Breast epithelium (tissue), 4 donors: ENCODE data around the gene RIOK2. TPM values are rescaled to one million over a fixed set of nuclear protein-coding genes. Genes with fewer than 3 reads are reported as not detected.

ENCODE experiments used
- DNase-seq, 2 donors: peaks; one replicate each; pipeline ENCODE4 v3.0.0-alpha.2; 2019; ENCODE audit warnings: low spot score in 2 of 2
- H3K27ac ChIP-seq, 2 donors: fragments of 200-600 bp; sonication (generic) in 1 of 2; one replicate each; pipeline ENCODE4 v1.5.1; 2016 to 2019; ENCODE audit warnings: mild to moderate bottlenecking in 1 of 2
- H3K27me3 ChIP-seq, 2 donors: fragments of 200-600 bp; sonication (generic) in 1 of 2; one replicate each; pipeline versions ENCODE4 v1.5.1 to v1.6.0; 2017 to 2019; ENCODE audit warnings: control low read depth in 1 of 2, mild to moderate bottlenecking in 1 of 2
- H3K36me3 ChIP-seq: fragments of 200-600 bp; one replicate; pipeline ENCODE4 v1.5.1; 2019
- H3K4me1 ChIP-seq, 2 donors: fragments of 200-600 bp; sonication (generic); one replicate each; pipeline ENCODE4 v1.5.1; 2016 to 2019; ENCODE audit warnings: control low read depth in 1 of 2
- H3K4me3 ChIP-seq, 3 donors: fragments of 200-600 bp; sonication (generic); 1 replicate in 2 of 3; 2 replicates in 1 of 3; pipeline ENCODE4 v1.5.1; 2016 to 2019; ENCODE audit warnings: mild to moderate bottlenecking in 3 of 3, moderate library complexity in 2 of 3
- H3K9me3 ChIP-seq, 2 donors: fragments of 200-600 bp; sonication (generic) in 1 of 2; one replicate each; pipeline ENCODE4 v1.5.1; 2016 to 2019; ENCODE audit warnings: control low read depth in 1 of 2
- POLR2A ChIP-seq: fragments of 450-650 bp; IDR thresholded peaks from one replicate; pipeline ENCODE4 v1.6.1; 2016; ENCODE audit warnings: antibody characterized with exemption, mild to moderate bottlenecking, moderate library complexity
- POLR2AphosphoS5 ChIP-seq, 3 donors: sonication (generic); formaldehyde crosslinking; IDR thresholded peaks; one replicate each; pipeline ENCODE4 v1.6.1; 2017; ENCODE audit warnings: antibody characterized with exemption in 3 of 3
- intact Hi-C: fragments of 100-400 bp; cut with DNase I; formaldehyde crosslinking; loops from one replicate; pipeline ENCODE4 v1.15.1; 2023; ENCODE audit warnings: low total_unique reads
- total RNA-seq, 3 donors: library from RNA; depleted of rRNA; stranded (reverse); fragments of >200 nt; gene quantifications; one replicate each; pipeline ENCODE4 v1.1.0, GENCODE V29; 2016
- TF ChIP-seq, protein P1 (sequence below), 3 donors: fragments of 450-650 bp; IDR thresholded peaks; one replicate each; pipeline ENCODE4 v1.5.1; 2016 to 2017; ENCODE audit warnings: antibody characterized with exemption in 3 of 3, mild to moderate bottlenecking in 3 of 3, moderate library complexity in 3 of 3

RIOK2 gene
- total RNA-seq, 3 donors from 2014 or later: 23.7 to 28.5 (median 28.2) TPM

DNA sequence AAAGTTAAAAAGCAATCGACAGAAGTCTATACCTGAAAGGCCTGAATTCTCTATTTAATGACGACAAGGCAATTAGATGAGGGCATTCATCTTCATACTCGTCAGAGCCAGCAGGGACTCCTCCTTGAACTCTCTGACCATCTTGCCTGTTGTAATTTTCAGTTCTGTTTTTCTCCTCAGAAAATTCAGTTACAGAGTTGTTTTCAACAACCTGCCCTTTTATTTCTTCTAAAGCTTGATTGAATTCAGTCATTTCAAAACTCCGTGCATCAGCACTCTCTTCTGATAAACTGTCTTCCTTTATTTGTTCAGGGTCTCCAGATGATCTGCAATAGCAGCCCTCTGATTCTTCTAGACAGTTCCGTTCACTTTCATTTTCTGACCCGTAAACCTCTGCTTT is 15.6 kb downstream of the RIOK2 start:
- TF ChIP-seq POLR2AphosphoS5 (IDR thresholded peaks at IDR 0.05): no peak
- TF ChIP-seq, protein P1, sequence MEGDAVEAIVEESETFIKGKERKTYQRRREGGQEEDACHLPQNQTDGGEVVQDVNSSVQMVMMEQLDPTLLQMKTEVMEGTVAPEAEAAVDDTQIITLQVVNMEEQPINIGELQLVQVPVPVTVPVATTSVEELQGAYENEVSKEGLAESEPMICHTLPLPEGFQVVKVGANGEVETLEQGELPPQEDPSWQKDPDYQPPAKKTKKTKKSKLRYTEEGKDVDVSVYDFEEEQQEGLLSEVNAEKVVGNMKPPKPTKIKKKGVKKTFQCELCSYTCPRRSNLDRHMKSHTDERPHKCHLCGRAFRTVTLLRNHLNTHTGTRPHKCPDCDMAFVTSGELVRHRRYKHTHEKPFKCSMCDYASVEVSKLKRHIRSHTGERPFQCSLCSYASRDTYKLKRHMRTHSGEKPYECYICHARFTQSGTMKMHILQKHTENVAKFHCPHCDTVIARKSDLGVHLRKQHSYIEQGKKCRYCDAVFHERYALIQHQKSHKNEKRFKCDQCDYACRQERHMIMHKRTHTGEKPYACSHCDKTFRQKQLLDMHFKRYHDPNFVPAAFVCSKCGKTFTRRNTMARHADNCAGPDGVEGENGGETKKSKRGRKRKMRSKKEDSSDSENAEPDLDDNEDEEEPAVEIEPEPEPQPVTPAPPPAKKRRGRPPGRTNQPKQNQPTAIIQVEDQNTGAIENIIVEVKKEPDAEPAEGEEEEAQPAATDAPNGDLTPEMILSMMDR (IDR thresholded peaks at IDR 0.05): no peak
- no peak for TF ChIP-seq POLR2A
- H3K4me3 ChIP-seq: no peak overlapping the region
- intact Hi-C loops: no loop called here
- no peak overlapping the region for H3K27ac ChIP-seq
- H3K4me1 ChIP-seq: no peaks in the 10 kb centered on the region
- peaks cover 7% of the 10 kb centered on the region for H3K36me3 ChIP-seq
- H3K27me3 ChIP-seq: no peaks in the 10 kb centered on the region
- DNase-seq: no peak
- H3K9me3 ChIP-seq: no peaks in the 10 kb centered on the region

DNA sequence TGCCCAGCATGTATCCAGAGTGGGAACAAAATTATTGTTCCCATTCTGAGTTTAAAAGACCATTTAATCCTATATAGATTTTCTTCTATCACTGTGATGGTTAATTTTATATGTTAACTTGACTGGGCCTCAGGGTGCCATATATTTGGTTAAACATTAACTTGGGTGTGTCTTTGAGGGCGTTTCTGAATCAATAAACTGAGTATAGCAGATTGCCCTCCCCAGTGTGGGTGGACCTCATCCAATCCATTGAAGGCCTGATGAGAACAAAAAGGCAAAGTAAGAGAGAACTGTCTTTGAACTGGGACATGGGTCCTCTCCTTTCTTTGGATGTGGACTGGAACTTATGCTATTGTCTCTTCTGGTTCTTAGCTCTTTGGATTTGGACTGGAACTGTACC is 17.3 kb downstream of the RIOK2 start:
- Histone ChIP-seq H3K36me3 (peaks cover 7% of the 10 kb centered on the region), H3K9me3 (no peaks in the 10 kb centered on the region), H3K4me3 (no peak overlapping the region), H3K4me1 (no peaks in the 10 kb centered on the region), H3K27ac (no peak overlapping the region), H3K27me3 (no peaks in the 10 kb centered on the region)
- TF ChIP-seq, protein P1 (IDR thresholded peaks at IDR 0.05): no peak
- TF ChIP-seq POLR2A (no peak), POLR2AphosphoS5 (IDR thresholded peaks at IDR 0.05) (no peak)
- intact Hi-C loops: no loop called here
- DNase-seq: no peak

DNA sequence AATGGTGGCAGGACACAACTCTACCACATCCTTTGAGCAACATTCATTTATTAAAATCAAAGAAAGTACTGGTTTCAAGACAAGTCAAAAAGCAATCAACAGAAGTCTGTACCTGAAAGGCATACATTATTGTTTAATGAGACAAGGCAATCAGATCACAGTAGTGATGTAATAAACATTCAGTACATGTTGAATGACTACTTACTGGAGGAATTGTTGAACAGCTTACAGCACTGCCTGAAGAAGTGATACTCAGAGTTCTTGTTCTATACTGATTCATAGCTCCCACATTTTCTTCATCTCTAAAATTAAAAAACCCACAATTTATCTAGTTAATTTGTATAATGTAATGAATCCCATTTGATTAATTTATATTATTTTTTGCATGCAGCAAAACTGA is 18.2 kb downstream of the RIOK2 start:
- Histone ChIP-seq H3K36me3 (peaks cover 7% of the 10 kb centered on the region), H3K27me3 (no peaks in the 10 kb centered on the region), H3K9me3 (no peaks in the 10 kb centered on the region), H3K4me1 (no peaks in the 10 kb centered on the region), H3K27ac (no peak overlapping the region), H3K4me3 (no peak overlapping the region)
- intact Hi-C loops: no loop called here
- no peak for TF ChIP-seq POLR2A
- TF ChIP-seq, protein P1 (IDR thresholded peaks at IDR 0.05): no peak
- no peak for TF ChIP-seq POLR2AphosphoS5 (IDR thresholded peaks at IDR 0.05)
- no peak for DNase-seq

DNA sequence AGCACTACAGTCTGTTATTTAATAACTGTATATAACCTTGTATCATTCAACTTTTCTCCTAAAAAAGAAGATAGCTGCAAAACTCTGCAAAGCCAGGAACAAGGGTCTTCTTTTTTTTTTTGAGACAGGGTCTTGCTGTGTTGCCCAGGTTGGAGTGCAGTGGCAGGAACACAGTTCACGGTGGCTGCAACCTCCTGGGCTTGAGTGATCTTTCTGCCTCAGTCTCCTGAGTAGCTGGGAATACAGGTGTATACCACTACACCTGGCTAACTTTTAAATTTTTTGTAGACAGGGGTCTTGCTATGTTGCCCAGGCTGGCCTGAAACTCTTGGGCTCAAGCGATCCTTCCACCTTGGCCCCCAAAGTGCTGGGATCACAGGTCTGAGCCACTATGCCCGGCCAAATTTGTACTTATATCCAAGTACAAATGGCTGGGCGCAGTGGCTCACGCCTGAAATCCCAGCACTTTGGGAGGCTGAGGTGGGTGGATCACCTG is 19.2 kb downstream of the RIOK2 start:
- intact Hi-C loops: no loop called here
- no peak overlapping the region for H3K27ac ChIP-seq
- no peaks in the 10 kb centered on the region for H3K9me3 ChIP-seq
- H3K36me3 ChIP-seq: peaks cover 7% of the 10 kb centered on the region
- TF ChIP-seq POLR2AphosphoS5 (IDR thresholded peaks at IDR 0.05) (no peak), POLR2A (no peak)
- TF ChIP-seq, protein P1 (IDR thresholded peaks at IDR 0.05): no peak
- H3K27me3 ChIP-seq: no peaks in the 10 kb centered on the region
- H3K4me3 ChIP-seq: no peak overlapping the region
- no peak for DNase-seq
- H3K4me1 ChIP-seq: no peaks in the 10 kb centered on the region

DNA sequence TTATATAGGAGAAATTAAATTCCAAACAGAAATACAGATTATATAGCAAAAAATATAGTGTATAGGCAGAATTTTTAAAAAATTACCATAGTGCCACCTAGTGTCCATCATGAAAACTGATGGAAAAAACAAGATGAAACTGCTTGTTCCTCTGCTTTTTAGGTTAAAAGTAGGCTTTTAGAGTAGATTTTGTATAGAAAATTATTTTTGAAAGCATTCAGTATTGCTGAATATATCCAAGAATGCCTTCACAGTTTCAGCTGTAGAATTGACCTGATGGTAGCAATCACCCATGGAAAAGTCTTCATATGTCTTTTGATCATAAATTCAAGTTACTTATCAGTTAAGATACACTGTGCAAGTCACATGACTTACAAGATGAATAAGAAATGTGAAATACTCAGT is 19.7 kb downstream of the RIOK2 start:
- no peak overlapping the region for H3K4me3 ChIP-seq
- intact Hi-C loops: no loop called here
- H3K27me3 ChIP-seq: no peaks in the 10 kb centered on the region
- DNase-seq: no peak
- no peaks in the 10 kb centered on the region for H3K4me1 ChIP-seq
- H3K27ac ChIP-seq: no peak overlapping the region
- no peak for TF ChIP-seq POLR2AphosphoS5 (IDR thresholded peaks at IDR 0.05)
- TF ChIP-seq, protein P1 (IDR thresholded peaks at IDR 0.05): peak in 2 of 3 donors; percentile 34 to 37
- peaks cover 0 to 3% of the 10 kb centered on the region in 2 donors for H3K9me3 ChIP-seq
- H3K36me3 ChIP-seq: peaks cover 7% of the 10 kb centered on the region
